Measurements from ENCODE around the gene IGF2BP3.

DNA sequence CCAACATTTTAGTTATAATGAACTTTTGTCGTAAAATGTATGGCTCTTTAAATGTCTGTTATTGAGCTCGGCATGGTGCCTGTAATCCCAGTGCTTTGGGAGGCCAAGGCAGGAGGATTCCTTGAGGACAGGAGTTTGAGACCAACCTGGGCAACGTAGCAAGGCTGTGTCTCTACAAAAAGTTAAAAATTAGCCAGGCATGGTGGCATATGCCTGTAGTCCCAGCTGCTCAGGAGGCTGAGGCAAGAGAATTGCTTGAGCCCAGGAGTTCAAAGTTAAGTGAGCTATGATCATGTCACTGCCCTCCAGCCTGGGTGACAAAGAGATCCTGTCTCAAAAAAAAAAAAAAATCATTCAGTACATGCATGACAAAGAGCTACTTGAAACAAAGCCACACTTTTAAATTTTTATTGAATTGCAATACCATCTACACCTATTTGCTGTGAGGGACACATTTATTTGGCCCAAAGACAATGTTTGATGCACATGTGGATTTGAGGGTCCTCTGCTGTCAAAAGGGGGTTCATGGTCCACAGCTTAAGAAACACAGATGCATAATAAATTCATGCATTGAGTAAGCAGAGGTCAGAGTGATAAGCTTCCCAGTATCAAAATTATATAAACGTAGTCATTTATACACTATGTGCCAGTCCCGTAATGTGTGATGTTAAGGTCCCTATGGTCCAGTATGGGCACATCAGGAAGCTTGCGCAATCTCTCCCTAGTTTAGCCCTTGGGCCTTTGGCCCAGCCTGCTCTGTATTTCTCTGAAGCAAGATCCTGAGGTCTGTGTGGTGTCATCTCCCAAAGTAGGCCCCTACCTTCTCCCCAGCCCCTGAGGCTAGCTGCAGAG is 175.5 kb downstream of the IGF2BP3 start:
- TF ChIP-seq, protein P1, sequence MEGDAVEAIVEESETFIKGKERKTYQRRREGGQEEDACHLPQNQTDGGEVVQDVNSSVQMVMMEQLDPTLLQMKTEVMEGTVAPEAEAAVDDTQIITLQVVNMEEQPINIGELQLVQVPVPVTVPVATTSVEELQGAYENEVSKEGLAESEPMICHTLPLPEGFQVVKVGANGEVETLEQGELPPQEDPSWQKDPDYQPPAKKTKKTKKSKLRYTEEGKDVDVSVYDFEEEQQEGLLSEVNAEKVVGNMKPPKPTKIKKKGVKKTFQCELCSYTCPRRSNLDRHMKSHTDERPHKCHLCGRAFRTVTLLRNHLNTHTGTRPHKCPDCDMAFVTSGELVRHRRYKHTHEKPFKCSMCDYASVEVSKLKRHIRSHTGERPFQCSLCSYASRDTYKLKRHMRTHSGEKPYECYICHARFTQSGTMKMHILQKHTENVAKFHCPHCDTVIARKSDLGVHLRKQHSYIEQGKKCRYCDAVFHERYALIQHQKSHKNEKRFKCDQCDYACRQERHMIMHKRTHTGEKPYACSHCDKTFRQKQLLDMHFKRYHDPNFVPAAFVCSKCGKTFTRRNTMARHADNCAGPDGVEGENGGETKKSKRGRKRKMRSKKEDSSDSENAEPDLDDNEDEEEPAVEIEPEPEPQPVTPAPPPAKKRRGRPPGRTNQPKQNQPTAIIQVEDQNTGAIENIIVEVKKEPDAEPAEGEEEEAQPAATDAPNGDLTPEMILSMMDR (IDR thresholded peaks at IDR 0.05): no peak
- TF ChIP-seq POLR2AphosphoS5 (IDR thresholded peaks at IDR 0.05): no peak
- TF ChIP-seq POLR2A (IDR thresholded peaks at IDR 0.05): no peak
- no peak for TF ChIP-seq EP300 (IDR thresholded peaks at IDR 0.05)

Data from gastroesophageal sphincter (tissue), 3 donors.